ENCODE results near the gene PDIA2.

DNA sequence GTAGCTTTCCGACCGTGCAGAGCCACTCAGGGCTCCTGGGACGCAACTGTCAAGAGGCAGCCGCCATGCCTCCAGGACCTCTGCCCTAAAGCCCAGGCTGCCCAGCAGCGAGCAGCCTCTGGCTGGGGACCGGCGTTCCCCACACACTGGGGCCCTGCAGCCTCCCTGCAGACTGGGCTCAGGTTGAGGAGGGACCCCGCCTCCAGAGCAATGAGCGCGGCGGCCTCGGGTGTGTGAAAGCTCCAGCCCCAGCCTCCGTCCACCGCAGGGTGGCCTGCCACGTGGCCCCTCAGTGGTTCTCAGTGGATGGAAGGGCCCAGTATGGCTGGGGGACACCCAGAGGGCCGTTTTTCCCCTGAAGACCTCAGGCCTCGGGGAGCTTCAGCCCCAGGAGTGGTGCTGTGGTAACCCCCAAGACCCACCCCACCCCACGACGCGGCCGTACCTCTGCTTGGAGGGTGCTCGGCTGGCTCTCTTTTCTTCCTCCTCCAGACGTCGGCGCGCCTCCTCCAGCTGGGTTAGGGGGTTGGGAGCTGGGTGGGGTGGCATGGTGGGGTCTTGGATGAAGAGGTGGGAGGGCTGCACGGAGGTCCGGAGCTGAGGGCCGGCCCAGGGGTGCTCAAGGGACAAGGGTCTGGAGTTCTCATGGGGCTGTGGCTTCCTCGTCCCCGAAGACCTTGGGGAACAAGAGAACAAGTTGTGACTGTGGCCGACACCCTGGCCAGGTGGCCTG, 10.2 kb downstream of the PDIA2 start:
- TF ChIP-seq, protein P1, sequence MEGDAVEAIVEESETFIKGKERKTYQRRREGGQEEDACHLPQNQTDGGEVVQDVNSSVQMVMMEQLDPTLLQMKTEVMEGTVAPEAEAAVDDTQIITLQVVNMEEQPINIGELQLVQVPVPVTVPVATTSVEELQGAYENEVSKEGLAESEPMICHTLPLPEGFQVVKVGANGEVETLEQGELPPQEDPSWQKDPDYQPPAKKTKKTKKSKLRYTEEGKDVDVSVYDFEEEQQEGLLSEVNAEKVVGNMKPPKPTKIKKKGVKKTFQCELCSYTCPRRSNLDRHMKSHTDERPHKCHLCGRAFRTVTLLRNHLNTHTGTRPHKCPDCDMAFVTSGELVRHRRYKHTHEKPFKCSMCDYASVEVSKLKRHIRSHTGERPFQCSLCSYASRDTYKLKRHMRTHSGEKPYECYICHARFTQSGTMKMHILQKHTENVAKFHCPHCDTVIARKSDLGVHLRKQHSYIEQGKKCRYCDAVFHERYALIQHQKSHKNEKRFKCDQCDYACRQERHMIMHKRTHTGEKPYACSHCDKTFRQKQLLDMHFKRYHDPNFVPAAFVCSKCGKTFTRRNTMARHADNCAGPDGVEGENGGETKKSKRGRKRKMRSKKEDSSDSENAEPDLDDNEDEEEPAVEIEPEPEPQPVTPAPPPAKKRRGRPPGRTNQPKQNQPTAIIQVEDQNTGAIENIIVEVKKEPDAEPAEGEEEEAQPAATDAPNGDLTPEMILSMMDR (conservative IDR thresholded peaks at IDR 0.05; ENCODE audit: low read depth, low read length) = no peak
- no peak for TF ChIP-seq EZH2phosphoT487 (IDR thresholded peaks at IDR 0.05; ENCODE audit: borderline replicate concordance, low read length)

Data from PC-3 (cell line).